ENCODE measurements around the gene APOBEC4. TPM values are rescaled to one million over a fixed set of nuclear protein-coding genes. Genes with fewer than 3 reads are reported as not detected.

Gene APOBEC4
- total and polyA plus RNA-seq, 9 of the 15 experiments (the other 6 are each of a cell fraction or from before 2014, with no cell fraction given) = not detected

DNA sequence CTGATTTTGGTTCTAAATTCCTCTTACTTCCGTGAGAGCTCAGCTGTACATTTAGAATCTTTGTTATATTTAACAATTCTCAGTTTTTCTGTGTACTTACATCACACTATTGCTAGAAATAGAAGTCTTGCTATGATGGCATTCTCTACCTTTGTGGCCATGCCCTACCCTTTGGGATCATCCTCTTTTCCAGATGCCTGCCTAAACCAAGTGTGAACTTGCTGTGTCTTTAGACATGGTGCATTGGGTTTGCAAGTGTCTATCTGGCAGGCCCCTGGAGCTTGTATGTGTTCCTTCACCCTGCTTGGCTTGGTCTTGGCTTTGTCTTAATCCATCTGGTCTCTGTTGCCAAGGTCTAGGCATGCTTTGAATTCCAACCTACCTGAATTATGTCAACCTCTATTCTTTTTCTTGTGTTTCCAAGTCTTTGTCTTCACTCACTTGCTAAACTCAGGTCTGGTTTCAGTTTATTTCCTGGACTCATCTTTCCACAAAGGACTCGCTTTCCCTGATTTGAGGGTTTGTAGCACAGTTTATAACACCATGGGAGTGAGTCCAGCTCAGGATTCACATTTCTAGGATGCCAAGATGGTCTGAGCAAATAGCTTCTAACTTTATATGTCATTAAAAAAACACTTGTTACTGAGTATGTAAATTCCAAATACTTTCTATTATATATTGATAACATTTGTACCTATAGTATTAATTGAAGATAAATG lies 20.6 kb upstream of the APOBEC4 start:
- Histone ChIP-seq H3K4me3 (no peak overlapping the region), H3K9me1 (ENCODE audit: control insufficient read depth, insufficient read depth, low read length) (no peaks in the 10 kb centered on the region), H2AFZ (ENCODE audit: low read depth, low read length) (no peak overlapping the region), H3K79me2 (ENCODE audit: control insufficient read depth, insufficient read depth, low read length) (no peaks in the 10 kb centered on the region), H3K9ac (ENCODE audit: insufficient read depth in 1 of 2, low read depth in 2 of 2, low read length in 2 of 2) (no peak overlapping the region), H3K4me2 (ENCODE audit: insufficient read depth, low read length) (no peak overlapping the region), H3K9me3 (replicated peaks; ENCODE audit: control insufficient read depth, insufficient read depth, low read depth, low read length) (no peaks in the 10 kb centered on the region), H4K20me1 (replicated peaks; ENCODE audit: control insufficient read depth, insufficient read depth, low read length) (no peaks in the 10 kb centered on the region), H3K27ac (ENCODE audit: extremely low read depth, low read depth, low read length) (no peak overlapping the region), H3K27me3 (ENCODE audit: control insufficient read depth in 2 of 2, insufficient read depth in 2 of 2, low read length in 2 of 2) (0 out of 5 replicates have a peak, but pooled peaks cover 0 to 3% of the 10 kb centered on the region in 2 experiments), H3K4me1 (replicated peaks in 1 of 2; ENCODE audit: control insufficient read depth in 2 of 2, insufficient read depth in 2 of 2, low read length in 2 of 2) (no peaks in the 10 kb centered on the region), H3K36me3 (ENCODE audit: control insufficient read depth, insufficient read depth, low read length) (no peaks in the 10 kb centered on the region)
- FAIRE-seq = no peak
- intact Hi-C loops (cut with micrococcal nuclease) (no loop called here), in situ Hi-C loops (cut with MboI) (no loop called here)
- POLR2A ChIA-PET = no interaction called here
- 0% methylated on average over 2 of the region's 2 CpGs for WGBS (ENCODE audit: insufficient coverage, low coverage, missing lambda C conversion rate)
- DNase-seq (ENCODE audit: extremely low read depth in 1 of 4, low spot score in 3 of 4) = no peak
- ATAC-seq = no peak
- TF ChIP-seq, protein P1, sequence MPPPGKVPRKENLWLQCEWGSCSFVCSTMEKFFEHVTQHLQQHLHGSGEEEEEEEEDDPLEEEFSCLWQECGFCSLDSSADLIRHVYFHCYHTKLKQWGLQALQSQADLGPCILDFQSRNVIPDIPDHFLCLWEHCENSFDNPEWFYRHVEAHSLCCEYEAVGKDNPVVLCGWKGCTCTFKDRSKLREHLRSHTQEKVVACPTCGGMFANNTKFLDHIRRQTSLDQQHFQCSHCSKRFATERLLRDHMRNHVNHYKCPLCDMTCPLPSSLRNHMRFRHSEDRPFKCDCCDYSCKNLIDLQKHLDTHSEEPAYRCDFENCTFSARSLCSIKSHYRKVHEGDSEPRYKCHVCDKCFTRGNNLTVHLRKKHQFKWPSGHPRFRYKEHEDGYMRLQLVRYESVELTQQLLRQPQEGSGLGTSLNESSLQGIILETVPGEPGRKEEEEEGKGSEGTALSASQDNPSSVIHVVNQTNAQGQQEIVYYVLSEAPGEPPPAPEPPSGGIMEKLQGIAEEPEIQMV (tag; conservative IDR thresholded peaks at IDR 0.05; ENCODE audit: low read depth) = no peak
- TF ChIP-seq, protein P2, sequence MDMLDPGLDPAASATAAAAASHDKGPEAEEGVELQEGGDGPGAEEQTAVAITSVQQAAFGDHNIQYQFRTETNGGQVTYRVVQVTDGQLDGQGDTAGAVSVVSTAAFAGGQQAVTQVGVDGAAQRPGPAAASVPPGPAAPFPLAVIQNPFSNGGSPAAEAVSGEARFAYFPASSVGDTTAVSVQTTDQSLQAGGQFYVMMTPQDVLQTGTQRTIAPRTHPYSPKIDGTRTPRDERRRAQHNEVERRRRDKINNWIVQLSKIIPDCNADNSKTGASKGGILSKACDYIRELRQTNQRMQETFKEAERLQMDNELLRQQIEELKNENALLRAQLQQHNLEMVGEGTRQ (CRISPR knock-in tag; IDR thresholded peaks at IDR 0.05) = no peak
- no peak for TF ChIP-seq KAT7 (CRISPR knock-in tag; IDR thresholded peaks at IDR 0.05; ENCODE audit: borderline replicate concordance)
- TF ChIP-seq, protein P3, sequence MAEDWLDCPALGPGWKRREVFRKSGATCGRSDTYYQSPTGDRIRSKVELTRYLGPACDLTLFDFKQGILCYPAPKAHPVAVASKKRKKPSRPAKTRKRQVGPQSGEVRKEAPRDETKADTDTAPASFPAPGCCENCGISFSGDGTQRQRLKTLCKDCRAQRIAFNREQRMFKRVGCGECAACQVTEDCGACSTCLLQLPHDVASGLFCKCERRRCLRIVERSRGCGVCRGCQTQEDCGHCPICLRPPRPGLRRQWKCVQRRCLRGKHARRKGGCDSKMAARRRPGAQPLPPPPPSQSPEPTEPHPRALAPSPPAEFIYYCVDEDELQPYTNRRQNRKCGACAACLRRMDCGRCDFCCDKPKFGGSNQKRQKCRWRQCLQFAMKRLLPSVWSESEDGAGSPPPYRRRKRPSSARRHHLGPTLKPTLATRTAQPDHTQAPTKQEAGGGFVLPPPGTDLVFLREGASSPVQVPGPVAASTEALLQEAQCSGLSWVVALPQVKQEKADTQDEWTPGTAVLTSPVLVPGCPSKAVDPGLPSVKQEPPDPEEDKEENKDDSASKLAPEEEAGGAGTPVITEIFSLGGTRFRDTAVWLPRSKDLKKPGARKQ (CRISPR knock-in tag; IDR thresholded peaks at IDR 0.05) = no peak
- CTCF ChIA-PET (ENCODE audit: low intra/inter-chr PET ratio) = no interaction called here
- no TSS peak for BruUV-seq (replicated peaks)
